CD4-positive, alpha-beta T cell treated with Interleukin-2 at 100 ng/mL for 4 hours (primary cell): ENCODE results near the gene MX1.

Experiments
- DNase-seq: peaks from one replicate; pipeline ENCODE4 v3.0.0-alpha.2; 2020; ENCODE audit warnings: low spot score

MX1 gene

DNA sequence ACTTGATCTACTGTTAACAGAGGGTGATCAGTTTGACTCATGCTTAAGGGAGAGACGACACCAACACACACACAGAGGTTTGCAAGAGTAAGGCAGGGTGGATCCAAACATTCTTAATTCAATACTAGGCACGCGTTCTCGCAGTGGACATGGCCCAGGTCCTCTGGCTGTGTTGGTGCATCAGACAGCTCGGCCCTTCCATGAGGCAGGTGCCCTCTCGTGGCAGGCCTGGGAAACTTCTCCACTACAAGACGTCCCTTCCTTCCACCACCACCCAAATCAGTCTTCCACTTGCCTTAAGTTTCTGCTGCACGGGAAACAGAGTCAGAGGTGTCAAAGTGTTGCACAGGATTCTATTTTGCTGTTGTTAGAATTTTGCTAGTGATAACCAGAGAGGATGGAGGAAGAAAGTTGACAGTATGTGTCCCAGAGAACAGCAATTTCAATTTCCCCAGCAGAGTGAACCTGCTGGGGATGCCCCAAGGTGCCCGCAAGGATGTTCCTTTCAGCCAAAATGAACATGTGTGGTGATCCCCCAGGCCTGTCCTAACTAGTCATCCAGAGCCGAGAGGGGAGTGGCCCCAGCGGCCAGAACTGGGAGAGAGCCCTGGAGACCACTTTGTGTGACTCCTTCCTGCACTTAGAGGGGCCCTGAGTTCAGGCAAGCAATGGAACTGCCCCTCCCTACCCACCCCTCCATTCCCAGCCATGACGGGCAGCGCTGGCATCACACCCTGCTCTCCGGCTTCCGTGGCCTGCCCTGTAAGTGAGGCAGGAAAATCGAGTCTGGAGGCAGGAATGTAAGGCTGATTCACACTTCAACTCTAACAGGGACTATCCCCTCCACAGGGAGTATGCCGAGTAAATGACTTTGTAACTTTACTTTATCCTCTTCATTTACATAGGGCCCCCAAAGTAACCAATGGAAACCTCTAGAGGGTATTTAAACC lies 34.8 kb downstream of the MX1 start:
- DNase-seq: peak; percentile 50

DNA sequence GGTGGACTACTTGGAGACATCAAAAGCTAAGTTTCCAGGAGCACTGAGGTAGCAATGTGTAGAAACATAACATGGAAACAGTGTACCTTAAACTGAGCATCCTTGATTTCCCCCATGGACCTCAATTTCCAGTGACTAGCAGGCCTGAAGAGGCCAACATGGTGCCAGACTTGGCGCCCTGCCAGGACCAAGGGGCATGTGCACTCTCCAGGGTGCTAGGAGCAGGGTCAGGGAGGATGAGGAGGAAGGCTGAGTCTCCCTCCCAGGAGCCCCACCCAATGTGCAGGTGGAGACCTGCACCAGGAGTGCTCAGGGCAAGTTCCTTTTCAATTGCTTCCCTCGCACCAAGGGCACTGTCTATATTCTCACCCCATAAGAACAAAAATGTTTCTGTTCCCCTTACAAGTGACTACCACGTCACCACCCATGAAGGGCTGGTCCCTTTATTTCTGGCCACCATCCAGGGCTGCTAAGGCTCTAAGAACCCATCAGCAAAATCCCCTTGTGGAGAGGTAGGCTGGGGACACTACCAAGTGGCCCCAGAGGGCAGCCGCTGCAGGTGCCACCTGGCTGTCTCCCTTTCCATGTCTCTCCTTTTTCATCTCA lies 39.2 kb downstream of the MX1 start:
- no peak for DNase-seq

DNA sequence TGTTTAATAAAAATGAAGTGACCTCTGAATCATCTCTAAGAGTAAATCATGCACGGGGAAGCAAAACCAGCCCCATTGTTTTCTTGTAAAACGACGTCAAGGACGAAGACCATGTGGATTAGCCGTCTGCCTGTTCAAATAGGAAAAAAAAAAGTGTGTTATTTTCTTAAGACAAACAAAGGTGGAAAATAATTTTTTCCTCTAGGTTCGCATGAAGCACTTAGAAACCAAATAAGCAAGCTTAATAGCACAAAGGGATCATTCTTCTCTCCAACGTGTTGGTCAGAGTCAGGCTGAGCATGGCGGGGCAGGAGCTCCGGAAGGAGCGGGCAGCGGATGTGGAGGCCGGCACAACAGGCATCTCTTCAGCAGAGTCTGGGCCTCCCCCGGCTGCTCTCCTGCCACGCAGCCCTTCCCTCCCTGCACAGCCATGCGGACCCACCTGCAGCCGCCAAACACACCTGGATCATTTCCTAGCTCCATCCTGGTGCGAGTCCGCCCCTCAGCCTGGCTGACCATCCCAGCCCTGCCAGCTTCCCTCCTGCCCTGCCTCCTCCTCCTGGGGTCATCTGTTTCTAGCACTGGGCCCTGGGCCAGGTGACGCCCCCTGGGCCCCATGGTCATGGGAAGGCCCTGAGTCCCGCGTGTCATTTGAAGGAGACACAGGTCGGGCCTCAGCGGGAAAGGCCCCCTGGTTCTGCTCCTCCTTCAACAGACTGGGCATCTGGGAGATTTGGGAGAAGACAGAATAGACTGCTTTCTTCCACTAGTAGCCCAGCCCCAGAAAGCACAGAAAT lies 40.2 kb downstream of the MX1 start:
- no peak for DNase-seq

DNA sequence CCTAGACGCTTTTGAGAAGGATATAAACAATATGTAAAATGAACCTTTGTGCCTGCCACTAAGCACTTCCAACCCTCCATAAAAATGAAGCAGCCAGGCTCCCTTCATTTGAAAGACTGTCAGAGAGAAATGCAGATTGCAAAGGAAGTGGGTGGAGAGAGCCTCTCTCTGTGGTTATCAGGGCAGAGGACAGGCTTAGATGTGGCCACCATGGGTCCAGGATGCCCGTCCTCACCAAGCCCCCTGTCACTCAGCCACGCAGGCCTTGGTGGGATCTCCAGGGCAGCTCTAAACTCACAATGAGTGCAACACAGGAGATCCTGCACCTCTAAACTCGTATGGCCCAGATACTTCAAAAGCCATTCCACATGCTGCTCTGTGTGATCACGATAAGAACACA lies 44.0 kb downstream of the MX1 start:
- no peak for DNase-seq

DNA sequence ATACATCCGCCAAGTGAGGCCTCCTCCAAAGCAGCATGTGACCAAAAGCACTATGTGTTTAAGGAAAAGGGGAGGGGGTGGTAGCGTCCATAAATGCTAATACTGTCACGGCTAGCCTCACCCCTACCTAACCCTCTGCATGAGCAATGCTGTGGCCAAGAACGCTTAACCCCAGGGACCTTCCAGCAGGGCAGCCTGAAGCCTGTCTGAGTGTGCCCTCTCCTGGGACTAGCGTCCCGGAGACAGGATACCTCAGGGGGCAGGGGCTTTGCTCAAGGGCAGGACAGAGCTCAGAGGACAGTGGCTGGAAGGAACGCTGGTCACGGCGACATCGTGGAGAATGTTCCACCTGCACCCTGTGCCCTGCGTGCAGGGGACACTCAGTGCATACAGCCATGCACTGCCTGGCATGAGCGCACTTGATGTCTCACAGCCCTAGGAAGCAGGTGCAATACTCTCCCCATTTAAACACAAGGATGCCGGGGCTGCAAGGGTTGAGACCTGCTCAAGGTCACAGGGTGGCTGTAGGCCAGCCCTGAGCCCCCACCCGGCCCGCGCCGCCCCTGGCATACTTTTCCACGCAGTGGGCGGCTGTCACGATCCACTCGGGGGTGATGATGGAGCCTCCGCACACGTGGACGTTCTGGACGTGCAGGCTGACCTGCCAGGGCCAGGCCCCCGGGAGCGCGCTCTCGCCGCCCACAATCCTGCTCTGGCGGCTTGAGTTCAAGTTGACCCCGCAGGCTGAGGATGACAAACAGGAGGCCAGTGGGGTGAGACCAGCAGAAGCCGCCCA lies 46.9 kb downstream of the MX1 start:
- no peak for DNase-seq

DNA sequence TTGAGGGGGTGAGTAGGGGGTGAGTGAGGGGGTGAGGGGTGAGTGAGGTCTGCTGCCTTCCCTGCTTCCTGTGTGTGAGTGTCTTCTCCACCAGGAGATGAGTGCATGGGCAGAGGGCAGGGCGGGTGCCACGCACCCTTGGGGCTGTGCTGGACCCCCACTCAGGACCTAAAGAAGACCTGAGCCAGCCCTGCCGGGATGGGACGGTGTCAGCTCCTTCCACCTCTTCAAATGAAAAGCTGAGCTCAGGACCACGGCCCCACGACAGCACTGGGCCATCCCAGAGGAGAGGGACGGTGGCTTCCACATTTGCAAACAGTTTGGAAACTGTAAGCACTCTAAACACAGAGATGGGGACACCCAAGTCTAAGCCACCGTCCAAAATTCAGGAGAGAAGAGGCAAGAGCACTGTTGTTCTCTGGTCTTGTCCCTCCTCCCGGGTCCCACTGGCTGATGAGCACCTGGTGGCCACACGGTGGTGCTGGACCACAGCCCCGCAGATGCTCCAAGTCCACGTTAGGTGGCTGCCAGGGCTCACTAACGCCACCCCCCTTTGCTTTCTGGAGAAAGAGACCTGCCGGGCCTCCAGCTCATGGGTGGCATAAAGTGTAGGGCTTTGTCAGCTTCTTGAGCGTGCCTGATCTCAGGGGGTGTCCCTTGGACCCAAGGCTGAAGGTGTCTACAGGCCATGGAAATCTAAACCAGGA lies 49.8 kb downstream of the MX1 start:
- no peak for DNase-seq

DNA sequence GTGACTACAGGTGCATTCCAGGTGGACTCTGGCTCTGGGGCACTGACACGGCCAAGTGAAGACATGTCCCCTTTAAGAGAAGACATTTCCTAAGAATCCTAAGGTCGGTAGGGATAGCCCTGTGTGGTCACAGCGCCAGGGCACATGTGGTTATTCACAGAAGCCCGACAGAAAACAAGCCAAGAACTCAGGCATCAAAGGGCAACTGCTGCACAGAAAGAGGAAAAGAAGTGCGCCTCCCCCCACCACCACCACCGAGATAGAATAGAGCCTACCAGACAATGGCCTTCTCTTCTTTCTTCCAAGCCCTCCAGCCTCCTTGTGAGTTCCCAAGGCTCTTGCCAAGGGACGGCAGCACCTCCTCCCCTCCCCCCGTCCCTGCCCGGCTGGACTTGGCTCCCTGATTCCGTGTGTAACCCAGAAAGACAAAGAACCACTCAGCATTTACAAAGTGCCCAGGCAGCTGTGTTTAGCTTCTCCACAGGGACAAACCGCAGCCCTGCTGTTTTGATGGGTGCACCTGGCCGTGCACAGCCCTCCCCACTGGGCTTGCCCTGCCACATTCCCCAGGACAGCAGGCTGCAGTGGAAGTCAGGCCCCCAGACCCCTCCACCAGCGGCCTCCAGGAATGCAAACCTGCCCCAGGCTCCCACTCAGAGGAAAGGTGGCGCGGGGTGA lies 51.7 kb downstream of the MX1 start:
- no peak for DNase-seq

DNA sequence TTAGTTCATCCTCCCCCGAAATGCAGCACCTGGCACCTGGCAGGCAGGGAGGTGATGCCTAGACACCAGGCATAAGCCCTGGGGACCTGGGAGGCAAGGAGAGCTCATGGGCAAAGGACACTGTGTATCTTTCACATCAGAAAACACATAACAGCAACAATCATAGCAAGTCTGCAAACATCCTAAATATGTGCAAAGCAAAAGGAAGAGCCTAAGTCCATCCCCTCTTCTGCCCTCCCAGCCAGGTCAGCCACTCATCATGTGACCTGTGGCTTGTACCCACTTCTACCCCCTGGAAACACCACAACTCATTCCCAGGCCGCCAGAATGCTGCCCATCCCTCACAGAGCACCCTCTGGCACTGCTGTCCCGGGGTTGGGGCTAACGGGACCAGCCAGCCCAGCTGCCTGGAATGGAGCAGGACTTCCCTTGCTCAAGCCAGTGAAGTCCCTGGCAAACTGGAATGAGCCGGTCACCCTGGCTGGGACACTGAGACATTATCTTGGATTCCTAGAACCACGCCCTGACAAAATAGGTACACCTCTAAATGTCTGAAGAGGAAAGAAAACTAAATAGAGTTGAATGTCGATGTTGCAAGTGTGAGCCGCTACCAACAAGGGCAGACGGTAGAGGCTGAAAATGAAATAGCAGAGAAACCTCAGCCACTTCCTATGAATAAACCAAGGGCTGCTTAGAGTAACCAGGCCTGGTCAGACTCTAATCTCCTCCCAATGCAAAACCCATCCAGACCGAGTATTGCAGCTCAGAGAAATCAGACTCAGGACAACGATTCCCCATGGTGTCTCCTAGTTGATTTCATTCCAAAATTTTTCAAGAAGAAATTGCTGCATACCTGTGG lies 52.5 kb downstream of the MX1 start:
- DNase-seq: no peak

GRCh38 chr21:41479686-41480085 lies 53.6 kb downstream of the MX1 start:
- DNase-seq: no peak

DNA sequence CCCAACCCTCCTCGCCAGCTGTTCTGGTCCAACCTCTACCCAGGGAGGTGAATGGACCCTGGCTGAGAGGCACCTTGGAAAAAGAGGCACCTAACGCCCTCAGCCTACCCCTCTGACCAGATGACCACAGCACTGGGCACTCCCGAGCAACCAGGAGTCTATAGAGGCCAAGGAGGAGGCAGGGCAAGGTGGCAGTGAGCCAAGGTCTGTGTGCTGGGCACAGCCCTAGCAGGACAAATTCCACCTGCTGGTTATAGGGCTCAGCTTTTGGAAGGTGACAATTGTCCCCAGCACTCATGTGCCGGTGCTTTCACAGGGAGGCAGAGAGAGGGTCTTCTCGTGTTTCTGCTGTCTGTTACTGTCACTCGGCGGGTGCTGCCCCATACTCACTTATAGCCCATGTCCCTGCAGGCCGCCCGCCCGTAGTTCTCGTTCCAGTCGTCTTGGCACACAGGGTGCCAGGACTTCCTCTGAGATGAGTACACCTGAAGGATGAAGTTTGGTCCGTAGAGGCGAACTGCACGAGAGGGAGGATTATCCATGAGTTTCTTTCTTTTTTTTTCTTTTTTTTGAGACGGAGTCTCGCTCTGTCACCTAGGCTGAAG lies 54.1 kb downstream of the MX1 start:
- no peak for DNase-seq

- no peak for DNase-seq
Observed at GRCh38 chr21:41481191-41481590, 55.2 kb downstream of the MX1 start.

DNA sequence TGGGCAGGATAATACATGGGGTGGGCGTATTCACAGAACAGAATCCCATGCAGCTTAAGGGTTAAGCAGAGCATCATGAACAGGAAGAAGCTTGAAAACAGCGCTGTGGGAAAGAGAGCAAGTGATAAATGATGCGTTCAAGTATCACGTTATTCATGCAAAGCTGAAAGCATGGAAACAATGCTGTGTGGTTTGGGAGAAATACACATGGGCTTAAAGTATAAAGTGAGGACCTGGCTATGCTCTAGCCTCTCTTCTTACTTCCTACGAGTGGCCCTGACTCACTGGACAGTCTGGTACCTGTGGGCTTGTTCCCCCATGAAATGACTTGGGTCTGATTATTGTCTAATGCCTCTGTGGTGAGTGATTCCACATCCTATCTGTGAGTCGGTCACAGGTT lies 56.3 kb downstream of the MX1 start:
- DNase-seq: no peak

DNA sequence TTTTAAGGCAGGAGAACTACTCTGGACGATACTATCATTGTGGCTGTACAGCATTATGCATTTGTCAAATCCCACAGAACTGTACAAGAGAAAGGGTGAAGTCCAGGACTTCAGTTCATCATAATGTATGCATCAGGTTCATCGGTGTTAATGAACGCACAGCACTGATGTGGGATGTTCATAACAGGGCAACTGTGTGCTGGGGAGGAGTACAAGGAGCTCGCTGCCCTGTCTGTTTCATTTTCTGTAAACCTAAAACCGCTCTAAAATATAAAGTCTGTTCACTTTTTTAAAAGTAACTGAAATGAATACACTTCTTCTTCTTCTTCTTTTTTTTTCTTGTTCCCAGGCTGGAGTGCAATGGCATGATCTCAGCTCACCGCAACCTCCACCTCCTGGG lies 56.9 kb downstream of the MX1 start:
- DNase-seq: no peak

- DNase-seq: no peak
Observed at GRCh38 chr21:41483415-41483814, 57.4 kb downstream of the MX1 start.

DNA sequence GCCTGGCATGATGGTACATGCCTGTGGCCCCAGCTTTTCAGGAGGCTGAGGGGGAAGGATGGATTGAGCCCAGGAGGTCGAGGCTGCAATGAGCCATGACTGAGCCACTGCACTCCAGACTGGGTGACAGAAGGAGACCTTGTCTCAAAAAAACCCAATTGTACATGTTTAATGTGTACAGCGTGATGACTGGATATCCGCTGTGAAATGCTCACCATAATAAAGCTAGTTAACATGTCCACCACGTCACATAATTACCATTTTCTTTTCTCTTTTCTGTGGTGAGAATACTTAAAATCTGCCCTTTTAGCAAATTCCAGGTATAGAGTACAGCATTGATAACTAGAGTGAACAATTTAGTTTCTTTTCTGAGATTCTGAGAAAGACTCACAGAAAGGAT lies 57.9 kb downstream of the MX1 start:
- DNase-seq: no peak

DNA sequence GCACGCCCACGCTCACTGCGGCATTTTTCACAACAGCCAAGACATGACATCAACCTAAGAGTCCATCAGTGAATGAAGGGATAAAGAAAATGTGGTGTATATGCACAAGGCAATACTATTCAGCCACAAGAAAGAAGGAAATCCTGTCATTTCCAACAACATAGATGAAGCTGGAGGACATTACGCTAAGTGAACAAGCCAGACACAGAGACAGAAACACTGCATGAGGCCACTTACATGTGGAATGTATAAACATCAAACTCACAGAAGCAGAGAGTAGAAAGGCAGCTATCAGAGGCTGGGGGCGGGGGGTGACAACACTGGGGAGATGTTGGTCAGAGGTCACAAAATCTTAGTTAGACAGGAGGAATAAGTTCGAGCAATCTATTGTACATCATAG lies 61.0 kb downstream of the MX1 start:
- no peak for DNase-seq

GRCh38 chr21:41488080-41488479 lies 62.0 kb downstream of the MX1 start:
- DNase-seq: no peak

DNA sequence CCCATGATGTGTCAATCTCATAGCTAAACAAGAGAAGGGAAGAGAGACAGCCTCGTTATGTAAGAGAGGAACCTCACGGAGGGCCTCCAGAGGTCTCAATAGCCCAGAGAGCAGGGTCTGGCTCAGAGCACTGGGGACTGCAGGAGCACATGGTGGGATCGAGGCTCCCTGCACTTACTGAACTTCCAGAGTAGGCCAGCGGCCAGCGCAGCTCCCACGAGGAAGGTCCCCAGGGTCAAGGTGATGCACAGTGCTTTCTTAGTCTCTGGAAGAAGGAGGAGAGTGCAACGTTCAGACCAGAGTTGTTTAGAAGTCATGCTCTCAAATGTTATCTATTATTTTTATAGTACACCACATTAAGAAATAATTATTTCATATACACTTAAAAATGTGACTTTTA lies 63.3 kb downstream of the MX1 start:
- no peak for DNase-seq

DNA sequence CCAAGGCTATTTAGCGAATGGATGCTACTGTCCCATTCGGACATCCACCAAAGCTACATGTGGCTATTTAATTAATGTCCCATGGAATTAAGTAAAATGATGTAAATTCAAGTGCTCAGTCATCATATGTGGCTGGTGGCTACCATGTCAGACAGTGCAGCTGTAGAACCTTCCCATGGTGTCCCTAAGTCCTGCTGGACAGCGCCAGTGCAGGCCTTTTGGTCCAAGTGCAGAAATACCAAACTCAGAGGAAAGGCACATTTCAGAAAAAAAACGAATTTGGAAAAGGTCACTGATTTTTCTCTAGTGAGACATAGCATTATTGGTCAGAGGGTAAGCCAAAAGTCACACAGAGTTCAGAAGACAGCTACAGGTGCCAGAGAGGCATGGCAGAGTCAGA lies 64.3 kb downstream of the MX1 start:
- no peak for DNase-seq
